Choroid plexus epithelial cell (primary cell): ENCODE data around the gene RAB3B.

Source experiments
- DNase-seq: peaks from one replicate; pipeline ENCODE4 v3.0.0-alpha.2; 2010; ENCODE audit warnings: low read depth
- H3K4me3 ChIP-seq: 2 replicates; pipeline ENCODE4 v1.5.1; 2011; ENCODE audit warnings: low read depth, mild to moderate bottlenecking, control low read depth, low read length, moderate library complexity
- TF ChIP-seq, protein P1 (sequence below): conservative IDR thresholded peaks from 2 replicates; pipeline ENCODE4 v1.5.1; 2011; ENCODE audit warnings: low read depth, mild to moderate bottlenecking, control low read depth, inconsistent platforms, low read length, moderate library complexity

RAB3B gene

DNA sequence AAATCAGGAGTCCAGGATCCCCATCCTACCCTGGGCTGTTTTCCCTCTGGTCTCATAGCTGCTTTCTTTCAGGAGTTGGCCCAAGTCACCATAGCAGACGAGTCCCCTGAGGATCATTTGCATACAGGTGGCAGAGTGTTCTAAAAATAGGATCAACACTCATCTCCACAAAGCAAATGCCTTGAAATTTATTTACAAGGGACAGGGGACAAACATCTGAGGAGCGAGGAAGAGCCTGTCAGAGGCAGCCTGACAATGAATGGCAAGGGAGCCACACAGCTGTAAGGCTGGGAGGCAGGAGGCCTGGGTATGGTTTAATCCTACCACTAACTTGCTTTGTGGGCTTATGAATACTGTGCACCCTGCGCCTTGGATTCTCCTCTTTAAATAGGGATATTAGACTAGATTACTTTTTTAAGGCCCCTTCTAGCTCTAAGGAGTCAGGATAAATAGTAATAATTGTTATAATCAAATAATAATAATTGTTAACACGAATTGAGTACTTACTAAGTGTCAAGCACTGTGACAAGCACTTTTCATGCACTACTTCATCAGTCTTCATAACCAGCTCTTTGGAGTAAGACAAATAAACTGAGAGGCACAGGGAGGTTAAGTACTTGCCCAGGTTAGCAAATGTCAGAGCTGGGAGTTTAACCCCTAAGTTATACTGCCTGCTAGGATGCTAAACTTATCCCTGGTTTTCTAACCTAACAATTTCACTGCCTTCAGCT, 34.5 kb downstream of the RAB3B start:
- no peak for DNase-seq
- TF ChIP-seq, protein P1, sequence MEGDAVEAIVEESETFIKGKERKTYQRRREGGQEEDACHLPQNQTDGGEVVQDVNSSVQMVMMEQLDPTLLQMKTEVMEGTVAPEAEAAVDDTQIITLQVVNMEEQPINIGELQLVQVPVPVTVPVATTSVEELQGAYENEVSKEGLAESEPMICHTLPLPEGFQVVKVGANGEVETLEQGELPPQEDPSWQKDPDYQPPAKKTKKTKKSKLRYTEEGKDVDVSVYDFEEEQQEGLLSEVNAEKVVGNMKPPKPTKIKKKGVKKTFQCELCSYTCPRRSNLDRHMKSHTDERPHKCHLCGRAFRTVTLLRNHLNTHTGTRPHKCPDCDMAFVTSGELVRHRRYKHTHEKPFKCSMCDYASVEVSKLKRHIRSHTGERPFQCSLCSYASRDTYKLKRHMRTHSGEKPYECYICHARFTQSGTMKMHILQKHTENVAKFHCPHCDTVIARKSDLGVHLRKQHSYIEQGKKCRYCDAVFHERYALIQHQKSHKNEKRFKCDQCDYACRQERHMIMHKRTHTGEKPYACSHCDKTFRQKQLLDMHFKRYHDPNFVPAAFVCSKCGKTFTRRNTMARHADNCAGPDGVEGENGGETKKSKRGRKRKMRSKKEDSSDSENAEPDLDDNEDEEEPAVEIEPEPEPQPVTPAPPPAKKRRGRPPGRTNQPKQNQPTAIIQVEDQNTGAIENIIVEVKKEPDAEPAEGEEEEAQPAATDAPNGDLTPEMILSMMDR = no peak
- H3K4me3 ChIP-seq = no peak overlapping the region

DNA sequence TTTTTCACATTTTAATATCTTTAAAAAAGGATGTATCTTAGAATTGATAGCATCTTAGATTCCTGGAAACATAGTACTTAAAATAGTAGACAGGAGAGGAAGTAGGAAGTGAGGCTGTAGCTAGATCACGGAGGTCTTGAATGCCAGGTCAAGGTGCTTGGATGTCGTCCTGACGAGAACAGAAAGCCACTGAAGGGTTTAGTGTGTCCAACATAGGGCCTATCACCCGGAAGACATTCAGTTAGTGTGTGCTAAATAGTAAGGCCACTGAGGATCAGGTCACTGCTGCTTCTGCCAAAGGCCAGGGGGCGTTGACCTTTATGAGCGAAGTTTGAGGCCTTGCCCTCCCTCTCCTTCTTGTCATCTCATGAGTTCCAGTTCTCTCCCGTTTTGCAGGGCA, 35.7 kb downstream of the RAB3B start:
- TF ChIP-seq, protein P1 = no peak
- DNase-seq = no peak

GRCh38 chr1:51953079-51953478, 37.4 kb downstream of the RAB3B start:
- H3K4me3 ChIP-seq = no peak overlapping the region
- no peak for DNase-seq
- TF ChIP-seq, protein P1 = no peak

More for the DNA sequence above, 35.7 kb downstream of the RAB3B start:
- H3K4me3 ChIP-seq = no peak overlapping the region

GRCh38 chr1:51952638-51953037, 37.9 kb downstream of the RAB3B start:
- TF ChIP-seq, protein P1 = no peak
- H3K4me3 ChIP-seq = no peak overlapping the region

DNA sequence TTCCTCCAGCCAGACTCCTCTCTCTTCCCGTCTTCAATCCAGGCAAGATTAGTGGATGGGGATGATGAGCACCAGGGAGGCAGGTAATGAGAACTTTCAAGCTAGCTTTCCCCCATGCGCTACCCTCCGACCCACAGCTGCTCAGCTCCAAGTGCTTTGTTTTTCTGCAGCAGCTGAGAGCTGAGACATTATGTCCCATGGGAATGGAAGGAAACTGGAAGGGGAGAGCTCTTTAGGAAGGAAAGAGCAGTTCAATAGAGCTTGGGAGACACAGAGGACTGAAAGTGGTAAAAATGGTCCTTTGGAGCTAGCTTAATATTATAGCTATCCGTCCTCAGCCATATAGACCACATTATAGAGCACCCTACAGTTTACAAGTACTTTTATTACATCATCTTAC, 39.8 kb downstream of the RAB3B start:
- TF ChIP-seq, protein P1 = no peak
- H3K4me3 ChIP-seq = no peak overlapping the region
- no peak for DNase-seq

More at GRCh38 chr1:51952638-51953037, 37.9 kb downstream of the RAB3B start:
- DNase-seq = no peak

GRCh38 chr1:51949014-51949702, 41.3 kb downstream of the RAB3B start:
- no peak for DNase-seq
- no peak overlapping the region for H3K4me3 ChIP-seq
- TF ChIP-seq, protein P1 = no peak
